Measurements from ENCODE around the gene ATG9A. TPM values are rescaled to one million over a fixed set of nuclear protein-coding genes. Genes with fewer than 3 reads are reported as not detected.

The ATG9A gene
- total and polyA plus RNA-seq, 2 experiments from 2014 or later, result 35.7 to 57.8 TPM

DNA sequence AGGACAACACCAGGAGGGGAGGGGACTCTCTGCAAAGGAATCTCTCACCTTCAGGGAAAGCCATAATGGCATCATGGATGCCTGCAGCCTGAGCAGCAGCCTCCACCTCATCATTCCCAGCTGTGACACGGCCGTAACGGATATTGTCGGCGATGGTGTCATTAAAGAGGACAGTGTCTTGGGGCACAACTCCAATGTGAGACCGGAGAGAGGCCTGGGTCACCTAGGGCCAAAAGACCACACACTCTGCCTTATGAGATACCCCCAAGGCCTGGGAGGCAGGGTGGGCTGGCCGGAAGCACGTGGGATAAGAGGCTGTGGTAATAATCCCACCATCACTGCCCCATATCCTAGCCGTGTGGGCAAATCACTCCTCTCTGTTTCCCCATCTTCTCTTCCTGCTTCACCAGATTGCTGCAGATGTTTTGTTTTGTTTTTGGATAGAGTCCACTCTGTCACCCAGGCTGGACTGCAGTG lies 18.5 kb downstream of the ATG9A start:
- Histone ChIP-seq H3K27me3 (no peaks in the 10 kb centered on the region), H4K20me1 (ENCODE audit: insufficient read depth, poor library complexity, severe bottlenecking) (peaks cover 3% of the 10 kb centered on the region), H2AFZ (no peak overlapping the region), H3K4me1 (ENCODE audit: insufficient read depth) (peaks cover 18% of the 10 kb centered on the region), H3K36me3 (replicated peaks; ENCODE audit: insufficient read depth, low read depth) (no peaks in the 10 kb centered on the region), H3K27ac (no peak overlapping the region), H3K9me2 (replicated peaks; ENCODE audit: insufficient read depth) (no peaks in the 10 kb centered on the region), H3K4me3 (no peak overlapping the region), H3K9me3 (ENCODE audit: low read depth) (no peaks in the 10 kb centered on the region), H3K79me2 (peaks cover 6% of the 10 kb centered on the region), H3K4me2 (no peak overlapping the region)
- 95% methylated on average over 9 of the region's 9 CpGs for WGBS (ENCODE audit: low lambda C conversion rate, missing lambda C conversion rate)
- TF ChIP-seq EZH2 (IDR thresholded peaks at IDR 0.05; ENCODE audit: borderline replicate concordance) (no peak), EZH2phosphoT487 (IDR thresholded peaks at IDR 0.05; ENCODE audit: low read depth, severe bottlenecking, unreplicated experiment) (no peak)
- TF ChIP-seq, protein P1, sequence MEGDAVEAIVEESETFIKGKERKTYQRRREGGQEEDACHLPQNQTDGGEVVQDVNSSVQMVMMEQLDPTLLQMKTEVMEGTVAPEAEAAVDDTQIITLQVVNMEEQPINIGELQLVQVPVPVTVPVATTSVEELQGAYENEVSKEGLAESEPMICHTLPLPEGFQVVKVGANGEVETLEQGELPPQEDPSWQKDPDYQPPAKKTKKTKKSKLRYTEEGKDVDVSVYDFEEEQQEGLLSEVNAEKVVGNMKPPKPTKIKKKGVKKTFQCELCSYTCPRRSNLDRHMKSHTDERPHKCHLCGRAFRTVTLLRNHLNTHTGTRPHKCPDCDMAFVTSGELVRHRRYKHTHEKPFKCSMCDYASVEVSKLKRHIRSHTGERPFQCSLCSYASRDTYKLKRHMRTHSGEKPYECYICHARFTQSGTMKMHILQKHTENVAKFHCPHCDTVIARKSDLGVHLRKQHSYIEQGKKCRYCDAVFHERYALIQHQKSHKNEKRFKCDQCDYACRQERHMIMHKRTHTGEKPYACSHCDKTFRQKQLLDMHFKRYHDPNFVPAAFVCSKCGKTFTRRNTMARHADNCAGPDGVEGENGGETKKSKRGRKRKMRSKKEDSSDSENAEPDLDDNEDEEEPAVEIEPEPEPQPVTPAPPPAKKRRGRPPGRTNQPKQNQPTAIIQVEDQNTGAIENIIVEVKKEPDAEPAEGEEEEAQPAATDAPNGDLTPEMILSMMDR (IDR thresholded peaks at IDR 0.05; ENCODE audit: poor library complexity), result no peak
- no peak for DNase-seq (ENCODE audit: low spot score)

GRCh38 chr2:219210196-219210885 lies 19.1 kb downstream of the ATG9A start:
- no peak overlapping the region for H3K27ac ChIP-seq
- no peaks in the 10 kb centered on the region for H3K27me3 ChIP-seq
- H3K4me3 ChIP-seq, result no peak overlapping the region
- no peaks in the 10 kb centered on the region for H3K9me2 ChIP-seq (replicated peaks; ENCODE audit: insufficient read depth)
- no peak overlapping the region for H2AFZ ChIP-seq
- peaks cover 6% of the 10 kb centered on the region for H3K79me2 ChIP-seq
- 96% methylated on average over 24 of the region's 24 CpGs for WGBS (ENCODE audit: low lambda C conversion rate, missing lambda C conversion rate)
- H3K4me1 ChIP-seq (ENCODE audit: insufficient read depth), result peaks cover 20% of the 10 kb centered on the region
- H4K20me1 ChIP-seq (ENCODE audit: insufficient read depth, poor library complexity, severe bottlenecking), result peaks cover 3% of the 10 kb centered on the region
- no peak overlapping the region for H3K4me2 ChIP-seq
- no peak for DNase-seq (ENCODE audit: low spot score)
- H3K9me3 ChIP-seq (ENCODE audit: low read depth), result no peaks in the 10 kb centered on the region
- no peak for TF ChIP-seq EZH2phosphoT487 (IDR thresholded peaks at IDR 0.05; ENCODE audit: low read depth, severe bottlenecking, unreplicated experiment)
- no peak for TF ChIP-seq EZH2 (IDR thresholded peaks at IDR 0.05; ENCODE audit: borderline replicate concordance)
- TF ChIP-seq, protein P1 (IDR thresholded peaks at IDR 0.05; ENCODE audit: poor library complexity), result no peak
- H3K36me3 ChIP-seq (replicated peaks; ENCODE audit: insufficient read depth, low read depth), result no peaks in the 10 kb centered on the region

GRCh38 chr2:219209236-219210195 lies 19.9 kb downstream of the ATG9A start:
- H3K9me3 ChIP-seq (ENCODE audit: low read depth), result no peaks in the 10 kb centered on the region
- H3K79me2 ChIP-seq, result peaks cover 6% of the 10 kb centered on the region
- H2AFZ ChIP-seq, result no peak overlapping the region
- no peaks in the 10 kb centered on the region for H3K27me3 ChIP-seq
- no peak overlapping the region for H3K4me3 ChIP-seq
- H3K27ac ChIP-seq, result no peak overlapping the region
- H3K4me1 ChIP-seq (ENCODE audit: insufficient read depth), result peaks cover 20% of the 10 kb centered on the region
- no peak overlapping the region for H3K4me2 ChIP-seq
- no peaks in the 10 kb centered on the region for H3K9me2 ChIP-seq (replicated peaks; ENCODE audit: insufficient read depth)
- H3K36me3 ChIP-seq (replicated peaks; ENCODE audit: insufficient read depth, low read depth), result no peaks in the 10 kb centered on the region
- 95% methylated on average over 18 of the region's 18 CpGs for WGBS (ENCODE audit: low lambda C conversion rate, missing lambda C conversion rate)
- H4K20me1 ChIP-seq (ENCODE audit: insufficient read depth, poor library complexity, severe bottlenecking), result peaks cover 3% of the 10 kb centered on the region
- TF ChIP-seq, protein P1 (IDR thresholded peaks at IDR 0.05; ENCODE audit: poor library complexity), result no peak
- TF ChIP-seq EZH2 (IDR thresholded peaks at IDR 0.05; ENCODE audit: borderline replicate concordance) (no peak), EZH2phosphoT487 (IDR thresholded peaks at IDR 0.05; ENCODE audit: low read depth, severe bottlenecking, unreplicated experiment) (no peak)
- no peak for DNase-seq (ENCODE audit: low spot score)
